HEK293 (cell line): Measurements from ENCODE around the gene STON2.

ENCODE experiments used
- BCL11A ChIP-seq: fragments of 450-650 bp; formaldehyde crosslinking; IDR thresholded peaks from 2 replicates; pipeline ENCODE4 v1.5.1; 2016; ENCODE audit warnings: low read depth, missing biosample characterization, missing genetic modification characterization
- MYNN ChIP-seq: fragments of 450-650 bp; formaldehyde crosslinking; IDR thresholded peaks from 2 replicates; pipeline ENCODE4 v1.5.1; 2016; ENCODE audit warnings: missing biosample characterization, missing genetic modification characterization, borderline replicate concordance
- ZBTB1 ChIP-seq: fragments of 450-650 bp; formaldehyde crosslinking; IDR thresholded peaks from 2 replicates; pipeline ENCODE4 v1.5.1; 2016; ENCODE audit warnings: missing biosample characterization, missing genetic modification characterization
- ZNF174 ChIP-seq: fragments of 450-650 bp; formaldehyde crosslinking; IDR thresholded peaks from 2 replicates; pipeline ENCODE4 v1.5.0; 2017; ENCODE audit warnings: missing biosample characterization, mild to moderate bottlenecking, missing genetic modification characterization
- ZNF274 ChIP-seq, 2 experiments: fragments of 200-500 bp in 1 of 2; fragments of 450-650 bp in 1 of 2; sonication (Bioruptor generic) in 1 of 2; formaldehyde crosslinking in 1 of 2; IDR thresholded peaks; 2 replicates each; pipeline versions ENCODE4 v1.5.1 to v1.6.1; 2014 to 2016; ENCODE audit warnings: borderline replicate concordance in 1 of 2, inconsistent platforms in 1 of 2, low read length in 1 of 2, missing biosample characterization in 1 of 2, missing genetic modification characterization in 1 of 2
- ZNF280C ChIP-seq: fragments of 450-650 bp; formaldehyde crosslinking; IDR thresholded peaks from 2 replicates; pipeline ENCODE4 v1.5.1; 2016; ENCODE audit warnings: missing biosample characterization, missing genetic modification characterization
- ZNF341 ChIP-seq: fragments of 450-650 bp; formaldehyde crosslinking; IDR thresholded peaks from 2 replicates; pipeline ENCODE4; 2016; ENCODE audit warnings: low read depth, missing biosample characterization, missing genetic modification characterization
- ZNF518A ChIP-seq: fragments of 450-650 bp; formaldehyde crosslinking; conservative IDR thresholded peaks from 2 replicates; pipeline ENCODE4 v1.5.1; 2016; ENCODE audit warnings: low read depth, missing biosample characterization, missing genetic modification characterization
- ZNF624 ChIP-seq: fragments of 450-650 bp; formaldehyde crosslinking; IDR thresholded peaks from 2 replicates; pipeline ENCODE4 v1.5.1; 2017; ENCODE audit warnings: missing biosample characterization, missing genetic modification characterization
- TF ChIP-seq, protein P1 (sequence below): fragments of 450-650 bp; formaldehyde crosslinking; IDR thresholded peaks from 2 replicates; pipeline ENCODE4 v1.5.1; 2016; ENCODE audit warnings: missing biosample characterization, missing genetic modification characterization
- TF ChIP-seq, protein P2 (sequence below): fragments of 450-650 bp; IDR thresholded peaks from 2 replicates; pipeline ENCODE4 v1.5.1; 2018; ENCODE audit warnings: missing biosample characterization, mild to moderate bottlenecking, missing genetic modification characterization
- TF ChIP-seq, protein P3 (sequence below): fragments of 450-650 bp; formaldehyde crosslinking; IDR thresholded peaks from 2 replicates; pipeline ENCODE4 v1.5.1; 2016; ENCODE audit warnings: missing biosample characterization, missing genetic modification characterization
- TF ChIP-seq, protein P4 (sequence below): fragments of 450-650 bp; formaldehyde crosslinking; IDR thresholded peaks from 2 replicates; pipeline ENCODE4 v1.5.1; 2016; ENCODE audit warnings: missing biosample characterization, missing genetic modification characterization

DNA sequence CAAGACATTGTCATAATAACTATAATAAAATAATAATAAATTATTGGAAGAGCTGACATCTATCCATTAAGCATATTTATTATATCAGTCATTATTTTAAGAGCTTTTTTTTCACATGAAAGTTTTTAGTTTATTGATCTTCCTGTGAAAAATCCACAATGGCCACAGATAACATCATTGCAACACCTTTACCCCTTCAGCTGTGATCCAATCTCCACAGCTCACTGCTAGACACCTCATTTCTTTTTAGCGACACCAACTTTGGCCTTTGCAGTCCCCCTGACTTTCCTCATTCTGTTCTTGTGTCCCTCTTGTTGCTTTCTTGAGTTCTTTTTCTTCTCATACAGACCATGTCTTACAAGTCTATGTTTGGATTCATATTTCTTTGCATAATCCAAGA is 67.4 kb downstream of the STON2 start:
- TF ChIP-seq, protein P1, sequence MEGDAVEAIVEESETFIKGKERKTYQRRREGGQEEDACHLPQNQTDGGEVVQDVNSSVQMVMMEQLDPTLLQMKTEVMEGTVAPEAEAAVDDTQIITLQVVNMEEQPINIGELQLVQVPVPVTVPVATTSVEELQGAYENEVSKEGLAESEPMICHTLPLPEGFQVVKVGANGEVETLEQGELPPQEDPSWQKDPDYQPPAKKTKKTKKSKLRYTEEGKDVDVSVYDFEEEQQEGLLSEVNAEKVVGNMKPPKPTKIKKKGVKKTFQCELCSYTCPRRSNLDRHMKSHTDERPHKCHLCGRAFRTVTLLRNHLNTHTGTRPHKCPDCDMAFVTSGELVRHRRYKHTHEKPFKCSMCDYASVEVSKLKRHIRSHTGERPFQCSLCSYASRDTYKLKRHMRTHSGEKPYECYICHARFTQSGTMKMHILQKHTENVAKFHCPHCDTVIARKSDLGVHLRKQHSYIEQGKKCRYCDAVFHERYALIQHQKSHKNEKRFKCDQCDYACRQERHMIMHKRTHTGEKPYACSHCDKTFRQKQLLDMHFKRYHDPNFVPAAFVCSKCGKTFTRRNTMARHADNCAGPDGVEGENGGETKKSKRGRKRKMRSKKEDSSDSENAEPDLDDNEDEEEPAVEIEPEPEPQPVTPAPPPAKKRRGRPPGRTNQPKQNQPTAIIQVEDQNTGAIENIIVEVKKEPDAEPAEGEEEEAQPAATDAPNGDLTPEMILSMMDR = no peak
- TF ChIP-seq ZNF280C (no peak), ZNF274 (IDR thresholded peaks at IDR 0.05; ENCODE audit: low read length) (no peak), ZNF274 (tag by site-specific recombination; IDR thresholded peaks at IDR 0.05; ENCODE audit: borderline replicate concordance) (no peak), ZNF518A (tag by site-specific recombination) (no peak), MYNN (tag by site-specific recombination) (no peak), BCL11A (tag by site-specific recombination) (no peak), ZNF174 (tag by site-specific recombination) (no peak), ZBTB1 (tag by site-specific recombination) (no peak), ZNF624 (no peak), ZNF341 (tag by site-specific recombination) (no peak)
- TF ChIP-seq, protein P2, sequence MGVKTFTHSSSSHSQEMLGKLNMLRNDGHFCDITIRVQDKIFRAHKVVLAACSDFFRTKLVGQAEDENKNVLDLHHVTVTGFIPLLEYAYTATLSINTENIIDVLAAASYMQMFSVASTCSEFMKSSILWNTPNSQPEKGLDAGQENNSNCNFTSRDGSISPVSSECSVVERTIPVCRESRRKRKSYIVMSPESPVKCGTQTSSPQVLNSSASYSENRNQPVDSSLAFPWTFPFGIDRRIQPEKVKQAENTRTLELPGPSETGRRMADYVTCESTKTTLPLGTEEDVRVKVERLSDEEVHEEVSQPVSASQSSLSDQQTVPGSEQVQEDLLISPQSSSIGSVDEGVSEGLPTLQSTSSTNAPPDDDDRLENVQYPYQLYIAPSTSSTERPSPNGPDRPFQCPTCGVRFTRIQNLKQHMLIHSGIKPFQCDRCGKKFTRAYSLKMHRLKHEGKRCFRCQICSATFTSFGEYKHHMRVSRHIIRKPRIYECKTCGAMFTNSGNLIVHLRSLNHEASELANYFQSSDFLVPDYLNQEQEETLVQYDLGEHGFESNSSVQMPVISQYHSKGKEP (tag by site-specific recombination) = no peak
- TF ChIP-seq, protein P3, sequence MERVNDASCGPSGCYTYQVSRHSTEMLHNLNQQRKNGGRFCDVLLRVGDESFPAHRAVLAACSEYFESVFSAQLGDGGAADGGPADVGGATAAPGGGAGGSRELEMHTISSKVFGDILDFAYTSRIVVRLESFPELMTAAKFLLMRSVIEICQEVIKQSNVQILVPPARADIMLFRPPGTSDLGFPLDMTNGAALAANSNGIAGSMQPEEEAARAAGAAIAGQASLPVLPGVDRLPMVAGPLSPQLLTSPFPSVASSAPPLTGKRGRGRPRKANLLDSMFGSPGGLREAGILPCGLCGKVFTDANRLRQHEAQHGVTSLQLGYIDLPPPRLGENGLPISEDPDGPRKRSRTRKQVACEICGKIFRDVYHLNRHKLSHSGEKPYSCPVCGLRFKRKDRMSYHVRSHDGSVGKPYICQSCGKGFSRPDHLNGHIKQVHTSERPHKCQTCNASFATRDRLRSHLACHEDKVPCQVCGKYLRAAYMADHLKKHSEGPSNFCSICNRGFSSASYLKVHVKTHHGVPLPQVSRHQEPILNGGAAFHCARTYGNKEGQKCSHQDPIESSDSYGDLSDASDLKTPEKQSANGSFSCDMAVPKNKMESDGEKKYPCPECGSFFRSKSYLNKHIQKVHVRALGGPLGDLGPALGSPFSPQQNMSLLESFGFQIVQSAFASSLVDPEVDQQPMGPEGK (tag by site-specific recombination) = no peak
- TF ChIP-seq, protein P4, sequence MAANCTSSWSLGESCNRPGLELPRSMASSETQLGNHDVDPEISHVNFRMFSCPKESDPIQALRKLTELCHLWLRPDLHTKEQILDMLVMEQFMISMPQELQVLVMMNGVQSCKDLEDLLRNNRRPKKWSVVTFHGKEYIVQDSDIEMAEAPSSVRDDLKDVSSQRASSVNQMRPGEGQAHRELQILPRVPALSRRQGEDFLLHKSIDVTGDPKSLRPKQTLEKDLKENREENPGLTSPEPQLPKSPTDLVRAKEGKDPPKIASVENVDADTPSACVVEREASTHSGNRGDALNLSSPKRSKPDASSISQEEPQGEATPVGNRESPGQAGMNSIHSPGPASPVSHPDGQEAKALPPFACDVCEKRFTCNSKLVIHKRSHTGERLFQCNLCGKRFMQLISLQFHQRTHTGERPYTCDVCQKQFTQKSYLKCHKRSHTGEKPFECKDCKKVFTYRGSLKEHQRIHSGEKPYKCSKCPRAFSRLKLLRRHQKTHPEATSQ = no peak
